PC-3 (cell line): Measurements from ENCODE around the gene KSR1. TPM values are rescaled to one million over a fixed set of nuclear protein-coding genes. Genes with fewer than 3 reads are reported as not detected.

Experiments used
- ATAC-seq: fragments of 200-7000 bp; cut with Tn5 transposase; 2 replicates; pipeline ENCODE4 v1.9.1; 2020; ENCODE audit warnings: mild to moderate bottlenecking, moderate library complexity
- BruUV-seq: library from RNA; stranded (reverse); fragments of 400-500 nt; replicated peaks from 2 replicates; lab custom pipeline; 2021; lab: Mats Ljungman, UMichigan
- CTCF ChIA-PET: fragments of 300-600 bp; sonication (Branson Sonifier 250); formaldehyde crosslinking; loops from one replicate; lab custom pipeline; 2022; ENCODE audit warnings: antibody characterized with exemption; lab: Charles Lee
- POLR2A ChIA-PET: fragments of 300-600 bp; sonication (Branson Sonifier 250); formaldehyde crosslinking; loops from one replicate; lab custom pipeline; 2022; ENCODE audit warnings: antibody characterized with exemption; ENCODE audit not compliant: unreplicated experiment; lab: Charles Lee
- DNase-seq: peaks from one replicate; pipeline ENCODE4 v3.0.0-alpha.2; 2015
- H2AFZ ChIP-seq: fragments of 300-600 bp; sonication (generic); 2 replicates; pipeline ENCODE4 v1.6.0; 2016; ENCODE audit warnings: antibody characterized with exemption, low read length
- H3F3A ChIP-seq: fragments of 300-600 bp; sonication (generic); one replicate; pipeline ENCODE4 v1.6.0; 2017; ENCODE audit warnings: antibody characterized with exemption, low read length, control low read depth, mild to moderate bottlenecking; ENCODE audit not compliant: unreplicated experiment
- H3K27ac ChIP-seq: fragments of 300-600 bp; sonication (generic); 2 replicates; pipeline ENCODE4 v1.5.1; 2016; ENCODE audit warnings: mild to moderate bottlenecking, low read length
- H3K27me3 ChIP-seq: fragments of 300-600 bp; sonication (generic); 2 replicates; pipeline ENCODE4 v1.6.1; 2016; ENCODE audit warnings: low read length, mixed read lengths
- H3K36me3 ChIP-seq: fragments of 300-600 bp; sonication (generic); 2 replicates; pipeline ENCODE4 v1.6.1; 2016; ENCODE audit warnings: low read depth, mixed run types, low read length, mixed read lengths
- H3K4me1 ChIP-seq: fragments of 300-600 bp; sonication (generic); 2 replicates; pipeline ENCODE4 v1.5.1; 2016; ENCODE audit warnings: low read length; ENCODE audit not compliant: insufficient read depth
- H3K4me2 ChIP-seq: fragments of 300-600 bp; sonication (generic); 2 replicates; pipeline ENCODE4 v1.6.0; 2016; ENCODE audit warnings: low read length
- H3K4me3 ChIP-seq: fragments of 300-600 bp; sonication (generic); 2 replicates; pipeline ENCODE4 v1.5.1; 2016; ENCODE audit warnings: mild to moderate bottlenecking, low read length, mixed read lengths
- H3K79me2 ChIP-seq: fragments of 300-600 bp; sonication (generic); 2 replicates; pipeline ENCODE4 v1.6.1; 2017; ENCODE audit warnings: low read length, mixed read lengths
- H3K9ac ChIP-seq: fragments of 300-600 bp; sonication (generic); 2 replicates; pipeline ENCODE4 v1.6.0; 2016; ENCODE audit warnings: mild to moderate bottlenecking, low read length
- H3K9me2 ChIP-seq: fragments of 300-600 bp; sonication (generic); replicated peaks from 2 replicates; pipeline ENCODE4 v1.6.1; 2016; ENCODE audit warnings: mixed run types, low read length, mixed read lengths
- H3K9me3 ChIP-seq: fragments of 300-600 bp; sonication (generic); 2 replicates; pipeline ENCODE4 v1.6.1; 2016; ENCODE audit warnings: low read length, mixed read lengths
- H4K20me1 ChIP-seq: fragments of 300-600 bp; sonication (generic); 2 replicates; pipeline ENCODE4 v1.6.1; 2016; ENCODE audit warnings: low read length, mixed read lengths
- EZH2 ChIP-seq: fragments of 300-600 bp; sonication (generic); IDR thresholded peaks from one replicate; pipeline ENCODE4 v1.6.1; 2017; ENCODE audit warnings: antibody characterized with exemption, mild to moderate bottlenecking, low read length; ENCODE audit not compliant: unreplicated experiment
- EZH2phosphoT487 ChIP-seq: fragments of 300-600 bp; sonication (generic); IDR thresholded peaks from 2 replicates; pipeline ENCODE4 v1.6.1; 2018; ENCODE audit warnings: mild to moderate bottlenecking, antibody characterized with exemption, low read length, borderline replicate concordance
- intact Hi-C: fragments of 100-400 bp; cut with micrococcal nuclease; formaldehyde crosslinking; loops from 2 replicates; pipeline ENCODE4 v1.9.0; 2023
- total RNA-seq: library from RNA; depleted of rRNA; stranded (reverse); fragments of >200 nt; gene quantifications from 2 replicates; pipeline ENCODE4 v1.2.3, GENCODE V29; 2014
- TF ChIP-seq, protein P1 (sequence below): fragments of 300-600 bp; sonication (generic); conservative IDR thresholded peaks from 2 replicates; pipeline ENCODE4 v1.5.1; 2017; ENCODE audit warnings: antibody characterized with exemption, low read depth, mild to moderate bottlenecking, low read length

The KSR1 gene
- total RNA-seq, 1 experiment from 2014 or later: 1.0 TPM

DNA sequence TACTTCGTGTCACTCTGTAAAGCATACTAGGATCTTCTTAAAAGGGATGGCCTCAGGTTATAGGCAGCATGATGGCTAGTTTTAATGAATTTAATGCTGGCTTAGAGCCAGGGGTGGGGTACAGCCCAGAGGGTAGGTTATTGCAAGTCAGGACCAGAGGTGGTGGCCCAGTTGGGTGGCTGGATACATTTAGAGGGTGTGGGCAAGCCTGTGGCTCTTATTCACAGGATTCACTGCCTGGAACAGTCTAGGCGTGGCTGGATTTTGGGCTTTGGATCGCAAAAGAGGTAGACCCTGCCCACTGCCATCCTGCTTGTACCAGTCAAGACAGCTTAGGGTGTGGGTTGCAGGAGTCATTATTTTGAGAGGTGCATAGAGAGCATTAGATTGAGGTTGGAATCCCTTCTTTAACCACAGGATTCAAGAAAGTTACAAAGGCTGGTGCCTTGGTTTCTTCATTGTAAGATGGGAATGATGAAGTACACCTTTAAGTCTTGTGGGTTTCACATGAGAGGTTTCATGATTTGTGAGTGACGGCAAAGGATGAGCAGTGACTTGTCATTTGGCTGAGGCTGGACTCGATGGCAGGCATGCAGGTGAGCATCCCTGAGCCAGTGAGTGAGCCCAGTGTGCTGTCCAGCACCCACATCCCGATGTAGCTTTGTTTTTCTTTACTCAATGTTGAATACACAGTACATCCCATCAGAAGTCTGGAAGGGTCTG is 85.2 kb downstream of the KSR1 start:
- H3K4me1 ChIP-seq: no peaks in the 10 kb centered on the region; the same call in 1 of the 2 replicates
- POLR2A ChIA-PET: no interaction called here
- no peaks in the 10 kb centered on the region for H3K9me3 ChIP-seq
- H4K20me1 ChIP-seq: no peaks in the 10 kb centered on the region
- ATAC-seq (no peak), DNase-seq (no peak)
- H3K4me3 ChIP-seq: no peak overlapping the region
- BruUV-seq: no TSS peak
- H3K27ac ChIP-seq: no peak overlapping the region
- CTCF ChIA-PET: no interaction called here
- H2AFZ ChIP-seq: no peak overlapping the region
- H3K79me2 ChIP-seq: no peaks in the 10 kb centered on the region
- no peaks in the 10 kb centered on the region for H3K9me2 ChIP-seq
- H3K4me2 ChIP-seq: no peak overlapping the region
- no peaks in the 10 kb centered on the region for H3K27me3 ChIP-seq
- TF ChIP-seq EZH2: no peak
- no peaks in the 10 kb centered on the region for H3F3A ChIP-seq
- no peaks in the 10 kb centered on the region for H3K36me3 ChIP-seq
- no peak overlapping the region for H3K9ac ChIP-seq
- intact Hi-C loops: no loop called here

DNA sequence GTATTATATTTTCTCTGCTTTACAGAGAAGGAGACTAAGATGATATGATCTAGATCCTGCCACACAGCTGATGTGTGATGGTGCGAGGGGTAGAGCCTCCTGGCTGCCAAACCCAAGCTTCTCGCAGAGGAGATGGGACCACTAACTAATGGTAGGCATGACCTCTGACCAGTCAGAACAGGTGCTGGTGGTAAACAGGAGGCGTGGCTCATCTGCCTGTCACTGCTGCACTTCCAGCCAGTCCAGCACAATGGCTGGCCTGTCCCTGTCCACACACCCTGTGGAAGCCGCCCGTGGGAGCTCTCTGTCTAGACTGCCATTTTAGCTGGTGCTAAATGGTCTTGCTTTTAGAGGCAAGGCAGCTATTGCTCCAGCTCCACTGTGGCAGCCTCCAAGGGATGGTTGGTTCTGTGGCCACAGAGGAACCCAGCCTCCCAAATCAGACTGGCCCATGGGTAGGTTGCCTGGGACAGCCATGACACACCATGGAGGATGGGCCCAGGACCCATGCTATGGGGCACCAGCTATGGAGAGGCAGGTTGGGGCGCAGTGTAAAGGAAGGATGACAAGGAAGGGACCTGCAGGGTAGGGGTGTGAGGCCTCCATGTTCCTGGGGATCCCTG is 86.7 kb downstream of the KSR1 start:
- CTCF ChIA-PET: no interaction called here
- no peaks in the 10 kb centered on the region for H3K36me3 ChIP-seq
- POLR2A ChIA-PET: no interaction called here
- no peaks in the 10 kb centered on the region; the same call in 1 of the 2 replicates for H3K4me1 ChIP-seq
- H3K9me2 ChIP-seq: no peaks in the 10 kb centered on the region
- no TSS peak for BruUV-seq
- H3K4me2 ChIP-seq: no peak overlapping the region
- no peak overlapping the region for H2AFZ ChIP-seq
- no peak overlapping the region for H3K9ac ChIP-seq
- no peak overlapping the region for H3K4me3 ChIP-seq
- no peaks in the 10 kb centered on the region for H4K20me1 ChIP-seq
- H3K27ac ChIP-seq: no peak overlapping the region
- TF ChIP-seq EZH2: no peak
- TF ChIP-seq, protein P1, sequence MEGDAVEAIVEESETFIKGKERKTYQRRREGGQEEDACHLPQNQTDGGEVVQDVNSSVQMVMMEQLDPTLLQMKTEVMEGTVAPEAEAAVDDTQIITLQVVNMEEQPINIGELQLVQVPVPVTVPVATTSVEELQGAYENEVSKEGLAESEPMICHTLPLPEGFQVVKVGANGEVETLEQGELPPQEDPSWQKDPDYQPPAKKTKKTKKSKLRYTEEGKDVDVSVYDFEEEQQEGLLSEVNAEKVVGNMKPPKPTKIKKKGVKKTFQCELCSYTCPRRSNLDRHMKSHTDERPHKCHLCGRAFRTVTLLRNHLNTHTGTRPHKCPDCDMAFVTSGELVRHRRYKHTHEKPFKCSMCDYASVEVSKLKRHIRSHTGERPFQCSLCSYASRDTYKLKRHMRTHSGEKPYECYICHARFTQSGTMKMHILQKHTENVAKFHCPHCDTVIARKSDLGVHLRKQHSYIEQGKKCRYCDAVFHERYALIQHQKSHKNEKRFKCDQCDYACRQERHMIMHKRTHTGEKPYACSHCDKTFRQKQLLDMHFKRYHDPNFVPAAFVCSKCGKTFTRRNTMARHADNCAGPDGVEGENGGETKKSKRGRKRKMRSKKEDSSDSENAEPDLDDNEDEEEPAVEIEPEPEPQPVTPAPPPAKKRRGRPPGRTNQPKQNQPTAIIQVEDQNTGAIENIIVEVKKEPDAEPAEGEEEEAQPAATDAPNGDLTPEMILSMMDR: no peak
- no peak for TF ChIP-seq EZH2phosphoT487
- H3K9me3 ChIP-seq: no peaks in the 10 kb centered on the region
- no peaks in the 10 kb centered on the region for H3K79me2 ChIP-seq
- ATAC-seq (no peak), DNase-seq (no peak)
- no peaks in the 10 kb centered on the region for H3F3A ChIP-seq
- intact Hi-C loops: no loop called here
- H3K27me3 ChIP-seq: no peaks in the 10 kb centered on the region

DNA sequence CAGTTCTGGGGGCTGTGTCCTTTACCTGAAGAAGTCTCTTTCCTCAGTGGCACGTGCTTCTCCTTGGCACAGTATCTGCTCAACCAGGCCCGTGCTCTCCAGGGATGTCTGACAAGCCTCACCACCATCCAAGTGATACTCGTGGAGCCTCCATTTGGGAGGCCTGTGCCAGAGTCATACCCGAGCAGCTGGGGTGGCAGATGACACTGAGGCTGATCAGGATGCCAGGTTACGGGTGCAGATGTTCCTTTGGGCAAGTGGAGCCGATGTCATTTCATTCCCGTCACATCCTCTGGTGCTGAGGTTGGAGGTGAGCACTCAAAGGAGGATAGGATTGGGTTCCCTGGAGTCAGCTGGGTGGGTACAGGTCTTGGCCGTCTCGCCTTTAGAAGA is 87.2 kb downstream of the KSR1 start:
- Histone ChIP-seq H3K4me3 (no peak overlapping the region), H2AFZ (no peak overlapping the region), H3F3A (no peaks in the 10 kb centered on the region), H3K9me3 (no peaks in the 10 kb centered on the region), H3K9me2 (no peaks in the 10 kb centered on the region), H4K20me1 (no peaks in the 10 kb centered on the region), H3K4me1 (no peaks in the 10 kb centered on the region; the same call in 1 of the 2 replicates), H3K27me3 (no peaks in the 10 kb centered on the region), H3K9ac (no peak overlapping the region), H3K79me2 (no peaks in the 10 kb centered on the region), H3K4me2 (no peak overlapping the region), H3K27ac (no peak overlapping the region), H3K36me3 (no peaks in the 10 kb centered on the region)
- DNase-seq (no peak), ATAC-seq (no peak)
- ChIA-PET CTCF (no interaction called here), POLR2A (no interaction called here)
- TF ChIP-seq, protein P1: no peak
- no TSS peak for BruUV-seq
- intact Hi-C loops: no loop called here
